Left ventricle myocardium superior (tissue), 1 donor: ENCODE data around the gene SMARCE1. TPM values are rescaled to one million over a fixed set of nuclear protein-coding genes. Genes with fewer than 3 reads are reported as not detected.

Experiments used
- ATAC-seq: fragments of 200-7000 bp; cut with Tn5 transposase; one replicate; pipeline ENCODE4 v1.9.1; 2020; ENCODE audit warnings: mild to moderate bottlenecking, moderate library complexity
- DNase-seq: peaks from one replicate; pipeline ENCODE4 v3.0.0-alpha.2; 2020
- intact Hi-C: fragments of 100-400 bp; cut with micrococcal nuclease; formaldehyde crosslinking; loops from one replicate; pipeline ENCODE4 v1.11.0; 2022
- long read RNA-seq: library from polyadenylated mRNA; unstranded; transcript quantifications from one replicate; pipeline ENCODE4 v2.0.0, GENCODE V29; 2021
- total RNA-seq: library from RNA; stranded (reverse); fragmentation: NEBNext Ultra II Directional; extraction: Animal tissue kit (Norgen Biotek cat#: 25700); gene quantifications from one replicate; pipeline ENCODE4 v1.2.1, GENCODE V29; 2021
- donor health status: DM: no; HTN: yes; CAD: no; lungs with severe emphysema.

The SMARCE1 gene
- 59.8 TPM for total RNA-seq
- long read RNA-seq, full-length matches to known transcripts, result 41 of 49 reads
- long read RNA-seq, partial matches to known transcripts, result 7 of 49 reads
- long read RNA-seq, other reads (novel, unspliced or antisense), result 1 of 49 reads

DNA sequence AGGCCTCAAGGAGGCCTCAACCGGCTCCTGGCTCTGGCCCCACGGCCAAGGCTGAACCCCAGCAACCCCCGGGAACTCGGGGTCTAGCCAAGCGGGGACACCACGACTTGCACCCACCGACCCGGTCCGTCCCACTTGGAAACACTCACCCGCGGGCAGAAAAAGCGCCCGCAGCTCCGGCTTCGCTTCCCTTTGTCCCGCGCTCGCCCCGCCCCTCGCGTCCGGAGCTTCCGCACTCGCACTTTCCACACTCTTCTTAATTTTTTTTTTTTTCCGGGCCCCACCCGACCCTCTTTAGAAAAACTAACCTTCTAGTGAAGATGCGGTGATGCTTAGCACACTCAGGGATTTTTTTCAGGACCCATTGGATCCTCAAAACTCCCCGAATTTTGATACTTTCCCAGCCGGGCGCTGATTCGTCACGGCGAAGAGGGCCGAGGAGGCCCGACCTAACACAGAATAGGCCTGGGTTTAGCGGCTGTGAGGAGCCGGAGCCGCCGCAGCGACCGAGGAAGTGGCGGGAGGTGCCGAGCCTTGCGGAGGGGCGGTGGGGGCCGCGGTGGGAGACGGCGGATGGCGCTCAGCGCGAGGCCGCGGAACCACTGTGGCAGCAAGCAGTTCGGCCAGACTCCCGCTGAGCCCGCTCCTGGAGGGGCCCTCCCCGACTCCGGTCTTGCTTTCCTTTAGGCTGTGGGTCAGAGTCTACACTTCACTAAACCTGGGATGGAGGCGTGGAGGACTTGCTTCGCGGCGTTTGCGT lies at the start of gene SMARCE1:
SMARCE1 (minus strand) TSS at position 195 of the 760 bp plus-strand sequence. CDS start 2,016 bp downstream, outside the sequence.
- ATAC-seq (peak; percentile 92), DNase-seq (peak; percentile 80)
- intact Hi-C loops, result loop anchor here (10.0 kb wide), 1 partner anchor 147 kb away; the partner anchor contains the start of gene KRT28

- DNase-seq (no peak), ATAC-seq (no peak)
- intact Hi-C loops, result no loop called here
Observed at GRCh38 chr17:40697297-40697696, 49.7 kb upstream of the SMARCE1 start.

DNA sequence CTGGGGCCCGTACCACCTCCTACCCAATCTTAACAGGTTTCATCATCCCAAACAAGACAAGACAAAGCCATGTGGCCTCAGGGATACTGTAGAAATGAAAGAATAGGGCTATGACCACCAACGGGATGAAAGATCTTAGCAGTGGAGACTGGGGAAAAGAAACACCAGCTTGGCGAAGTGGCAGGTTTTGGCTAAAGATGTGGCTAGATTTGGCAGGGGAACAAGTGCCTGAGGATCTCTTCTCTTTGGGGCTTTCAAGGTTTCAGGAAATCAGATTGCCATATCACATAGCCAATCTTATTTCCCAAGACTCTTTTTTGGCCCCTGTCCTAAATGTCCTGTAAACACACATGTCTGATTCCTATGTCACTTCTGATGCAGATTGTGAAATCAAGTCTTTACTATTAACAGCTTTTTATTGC lies 49.0 kb upstream of the SMARCE1 start:
- ATAC-seq, result no peak
- no peak for DNase-seq
- intact Hi-C loops, result no loop called here

GRCh38 chr17:40695874-40696472 lies 48.4 kb upstream of the SMARCE1 start:
- no peak for ATAC-seq
- no peak for DNase-seq
- intact Hi-C loops, result no loop called here

DNA sequence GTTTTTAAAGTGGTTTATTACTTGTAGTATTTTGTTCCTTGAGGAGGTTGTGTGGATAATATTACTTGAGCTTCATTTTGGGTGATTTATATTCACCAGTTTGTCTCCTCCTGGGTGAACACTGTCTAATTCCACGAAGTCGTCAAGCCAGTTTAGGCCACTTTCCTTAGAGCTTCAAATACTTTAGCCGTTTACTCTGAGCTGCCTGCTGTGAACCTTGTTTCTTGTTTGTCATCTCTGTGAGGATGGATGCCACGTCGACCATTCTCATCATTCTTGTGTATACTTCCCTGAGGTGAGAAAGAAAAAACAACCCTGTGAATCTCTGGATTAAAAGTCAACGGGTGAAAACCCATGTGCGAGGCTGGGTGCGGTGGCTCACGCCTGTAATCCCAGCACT lies 47.0 kb upstream of the SMARCE1 start:
- DNase-seq (no peak), ATAC-seq (no peak)
- intact Hi-C loops, result no loop called here

DNA sequence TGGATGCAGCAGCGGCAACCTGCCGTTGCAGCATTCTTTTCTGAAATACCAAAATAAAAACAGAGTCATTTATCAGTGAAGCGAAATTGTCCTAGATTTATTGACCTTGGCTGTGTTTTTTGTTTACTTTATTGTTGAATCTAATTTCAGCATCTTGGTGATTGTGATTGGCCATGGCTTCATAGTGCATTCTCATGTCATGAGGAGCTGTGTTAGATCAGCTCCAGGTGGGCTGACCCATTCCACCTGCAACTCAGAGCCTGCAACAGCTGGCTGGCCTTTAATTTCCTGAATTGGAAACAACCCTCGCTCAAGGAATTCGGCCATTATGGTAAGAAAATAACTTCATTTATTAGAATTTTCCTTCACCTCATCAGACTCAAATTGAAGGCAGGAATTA lies 39.5 kb upstream of the SMARCE1 start:
- DNase-seq (no peak), ATAC-seq (no peak)
- intact Hi-C loops, result no loop called here

DNA sequence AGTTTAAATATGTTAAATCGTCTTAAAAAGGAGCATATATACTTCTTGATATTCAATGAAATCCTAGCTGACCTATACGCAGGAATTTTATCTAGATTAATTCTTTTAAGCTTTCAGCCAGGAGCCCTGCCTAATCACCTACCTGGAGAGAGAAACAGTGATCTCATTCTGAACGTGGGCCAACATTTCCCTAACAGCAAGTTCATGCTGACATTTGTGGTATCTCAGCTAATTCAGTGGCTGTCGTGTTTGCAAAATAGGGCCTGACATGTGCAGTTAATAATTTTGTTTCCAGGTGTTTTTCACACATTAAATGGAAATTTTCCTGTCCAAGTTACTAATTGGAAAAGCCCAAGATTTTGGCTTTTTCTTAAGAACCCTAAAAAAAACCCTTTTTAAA lies 38.6 kb upstream of the SMARCE1 start:
- intact Hi-C loops, result no loop called here
- no peak for ATAC-seq
- no peak for DNase-seq

GRCh38 chr17:40680998-40681397 lies 33.4 kb upstream of the SMARCE1 start:
- DNase-seq (no peak), ATAC-seq (no peak)
- intact Hi-C loops, result no loop called here

DNA sequence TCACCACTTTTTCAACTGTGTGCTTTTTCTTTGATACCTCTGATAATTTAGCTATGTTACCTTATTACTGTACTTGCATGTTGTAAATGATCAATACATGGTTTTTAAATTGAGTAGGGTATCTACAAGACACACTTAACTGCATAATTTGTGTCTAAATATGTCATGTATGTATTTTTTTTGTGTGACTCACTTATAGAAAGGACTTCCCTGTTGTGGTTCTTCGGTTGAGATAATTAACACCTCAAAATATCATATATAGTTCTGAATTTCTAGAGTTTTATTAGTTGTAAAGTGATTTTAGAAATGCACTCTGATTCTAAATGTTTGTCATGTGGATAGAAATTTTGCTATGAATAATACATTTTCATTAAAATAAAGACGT lies 31.9 kb upstream of the SMARCE1 start:
- intact Hi-C loops, result no loop called here
- DNase-seq (no peak), ATAC-seq (no peak)

DNA sequence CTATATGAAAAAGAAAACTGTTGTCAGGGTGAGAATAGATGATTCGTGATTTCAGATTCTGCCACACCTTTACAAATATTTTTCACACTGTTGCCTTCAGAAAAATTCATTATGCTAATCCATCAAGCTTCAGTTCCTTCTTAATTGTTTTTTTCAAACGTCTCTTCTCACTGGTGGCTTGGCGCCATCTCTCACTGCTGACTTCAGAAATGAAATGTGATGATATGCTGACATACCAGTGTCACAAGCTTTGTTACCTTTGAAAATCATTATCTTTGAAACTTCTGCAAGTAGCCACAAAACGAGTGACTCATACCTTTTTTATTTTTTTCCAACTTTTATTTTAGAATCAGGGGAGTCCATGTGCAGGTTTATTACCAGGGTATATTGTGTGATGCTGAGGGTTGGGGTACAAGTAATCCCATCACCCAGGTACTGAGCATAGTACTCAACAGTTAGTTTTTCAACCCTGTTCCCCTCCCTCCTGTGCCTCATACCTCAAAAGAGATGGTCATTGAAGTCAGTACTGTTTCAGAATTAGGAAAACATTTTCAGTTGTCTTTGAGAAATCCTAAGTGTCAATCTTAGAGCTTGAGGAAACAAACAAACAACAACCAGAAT lies 31.4 kb upstream of the SMARCE1 start:
- ATAC-seq, result no peak
- intact Hi-C loops, result no loop called here
- no peak for DNase-seq

- ATAC-seq (no peak), DNase-seq (no peak)
- intact Hi-C loops, result no loop called here
Observed at GRCh38 chr17:40675905-40676304, 28.3 kb upstream of the SMARCE1 start.

GRCh38 chr17:40672654-40673053 lies 25.0 kb upstream of the SMARCE1 start:
- ATAC-seq, result no peak
- intact Hi-C loops, result no loop called here
- no peak for DNase-seq

DNA sequence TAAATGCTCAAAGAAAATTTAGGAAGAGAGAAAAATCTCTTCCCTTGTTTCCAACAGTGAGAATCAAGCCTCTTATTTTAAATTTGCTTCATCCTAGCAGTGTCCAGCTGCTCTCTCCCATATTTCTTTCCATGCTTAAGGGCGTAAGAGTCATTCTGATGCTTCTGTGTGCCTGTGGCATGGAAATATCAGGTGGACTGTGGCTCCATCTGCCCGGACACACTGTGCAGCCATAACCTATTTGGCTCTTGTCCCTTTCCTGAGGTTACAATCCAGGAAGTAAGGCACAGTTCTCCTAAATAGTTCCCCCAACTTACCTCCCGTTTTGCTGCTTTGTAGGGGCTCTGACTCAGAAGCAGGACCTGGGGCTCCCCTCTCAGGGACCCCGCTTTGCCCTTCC lies 23.7 kb upstream of the SMARCE1 start:
- ATAC-seq, result no peak
- intact Hi-C loops, result no loop called here
- DNase-seq, result no peak

GRCh38 chr17:40666331-40666730 lies 18.7 kb upstream of the SMARCE1 start:
- ATAC-seq (no peak), DNase-seq (no peak)
- intact Hi-C loops, result no loop called here

DNA sequence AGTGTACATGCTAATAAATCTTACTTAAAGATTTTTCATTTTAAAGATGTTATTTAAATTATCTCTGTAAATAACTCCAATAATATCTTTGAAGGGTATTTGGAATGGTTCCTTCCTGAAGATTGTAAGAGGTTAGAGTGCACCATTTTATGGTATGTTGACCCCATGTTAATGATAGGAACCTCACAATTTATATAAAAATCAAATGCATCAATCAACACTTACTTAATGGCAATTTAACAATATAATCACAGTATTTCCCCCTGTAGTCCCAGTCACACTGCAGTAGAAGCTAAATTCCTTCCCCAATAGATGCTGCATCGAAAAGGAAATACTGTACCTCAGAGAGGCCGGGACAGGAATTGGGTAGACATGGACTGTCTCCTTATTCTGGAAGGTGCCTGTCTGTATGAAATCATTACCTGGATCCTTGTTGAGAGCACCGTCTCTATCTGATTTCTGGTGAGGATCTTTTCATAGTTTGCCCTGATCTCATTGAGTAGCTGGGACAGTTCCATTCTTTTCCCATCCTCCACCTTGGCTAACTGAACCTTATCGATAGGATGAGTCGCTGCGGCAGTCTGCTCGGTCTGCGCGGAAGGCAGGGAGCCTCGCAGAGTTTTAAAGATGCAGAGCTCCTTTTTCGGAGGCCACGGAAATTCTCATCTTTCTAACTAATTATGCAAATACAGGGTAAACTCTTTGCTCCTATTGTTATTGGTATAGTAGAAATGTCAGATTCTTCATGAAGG lies 17.1 kb upstream of the SMARCE1 start, which contains the start of gene KRT222:
KRT222 (minus strand) TSS at position 596 of the 752 bp plus-strand sequence; CDS start at position 518, 78 bp downstream.
- ATAC-seq (no peak), DNase-seq (no peak)
- intact Hi-C loops, result no loop called here

- DNase-seq (no peak), ATAC-seq (no peak)
- intact Hi-C loops, result no loop called here
Observed at GRCh38 chr17:40663252-40663651, 15.6 kb upstream of the SMARCE1 start.

DNA sequence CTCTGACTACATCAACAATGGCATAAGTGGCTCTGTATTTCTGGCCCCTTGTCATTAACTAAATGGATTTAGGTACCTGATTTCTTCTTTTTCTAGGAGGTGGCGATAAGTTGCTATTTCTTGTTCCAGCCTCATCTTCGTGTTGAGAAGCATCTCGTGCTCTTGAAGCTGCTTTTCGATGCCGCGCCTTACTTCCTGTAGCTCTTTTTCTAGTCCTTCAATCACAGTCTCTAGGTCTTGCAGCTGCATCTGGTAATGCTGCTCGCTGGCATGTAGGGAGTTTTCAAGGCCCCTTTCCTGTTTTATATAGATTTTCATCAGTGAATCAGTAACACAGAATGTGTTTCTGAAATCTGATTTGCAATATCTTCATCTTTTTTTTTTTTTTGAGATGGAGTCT lies 12.3 kb upstream of the SMARCE1 start:
- ATAC-seq (no peak), DNase-seq (no peak)
- intact Hi-C loops, result no loop called here

DNA sequence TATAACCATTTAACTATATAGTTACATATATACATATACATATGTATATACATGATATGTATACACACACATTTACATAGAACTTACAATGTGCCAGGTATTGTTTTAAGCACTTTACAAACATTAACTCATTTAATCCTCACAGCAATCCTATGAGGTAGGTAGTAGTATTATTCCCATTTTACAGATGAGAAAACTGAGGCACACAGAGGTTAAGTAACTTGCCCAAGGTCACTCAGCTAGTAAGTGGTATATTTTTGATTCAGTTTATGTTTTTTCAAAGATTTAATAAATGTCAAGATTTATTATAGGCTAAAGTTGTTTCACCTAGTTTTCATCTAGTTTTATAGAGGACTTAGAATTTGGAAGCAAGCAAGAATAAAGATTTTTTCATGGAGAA lies 10.8 kb upstream of the SMARCE1 start:
- ATAC-seq (no peak), DNase-seq (no peak)
- intact Hi-C loops, result no loop called here

GRCh38 chr17:40651939-40652338 lies 4.3 kb upstream of the SMARCE1 start:
- DNase-seq (no peak), ATAC-seq (no peak)
- intact Hi-C loops, result no loop called here
